ENCODE measurements around the gene CFAP410. TPM values are rescaled to one million over a fixed set of nuclear protein-coding genes. Genes with fewer than 3 reads are reported as not detected.

Gene CFAP410
- total and polyA plus RNA-seq, 10 donors, result 26.2 to 79.8 (median 33.0) TPM

DNA sequence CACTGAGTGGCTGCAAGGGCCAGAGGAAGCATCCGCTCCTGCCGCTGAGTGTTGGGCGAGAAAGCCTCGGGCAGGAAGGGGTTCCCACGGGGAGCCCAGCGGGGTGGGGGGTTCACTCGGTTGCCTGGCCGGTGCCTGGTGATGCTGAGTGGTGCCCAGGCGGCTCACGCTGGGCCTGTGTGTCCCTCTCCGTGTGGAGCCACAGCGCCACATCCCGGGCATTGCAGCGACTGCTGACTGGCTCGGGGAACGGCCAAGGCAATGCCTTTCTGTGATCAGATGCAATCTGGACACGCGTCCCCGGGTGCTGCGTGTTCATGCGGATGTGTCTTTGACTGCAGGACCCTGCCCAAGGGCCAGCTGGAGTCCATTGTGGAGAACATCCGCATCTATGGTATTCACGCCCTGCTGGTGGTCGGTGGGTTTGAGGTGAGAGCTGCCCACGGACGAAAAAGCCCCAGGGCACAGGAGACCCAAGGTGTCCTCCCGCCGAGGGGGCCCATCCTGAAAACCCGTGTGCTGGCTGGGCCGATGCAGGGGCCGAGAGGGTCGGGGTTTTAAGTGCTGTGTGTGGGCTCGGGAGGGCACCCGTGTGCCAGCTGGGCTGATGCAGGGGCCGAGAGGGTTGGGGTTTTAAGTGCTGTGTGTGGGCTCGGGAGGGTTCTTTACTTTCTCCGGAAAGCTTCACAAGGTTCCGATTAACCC lies 16.4 kb downstream of the CFAP410 start:
- 89 to 95% (median 93%) methylated on average over 15 to 38 of the region's 38 CpGs for WGBS, 5 donors
- intact Hi-C loops (cut with DNase I; ENCODE audit: low total_unique reads), result no loop called here
- Histone ChIP-seq H3K27me3 (replicated peaks in 1 of 7) (no peaks in the 10 kb centered on the region), H3K9me3 (no peaks in the 10 kb centered on the region), H3K4me3 (no peak overlapping the region), H3K36me3 (peaks cover 2 to 100% (median 95%) of the 10 kb centered on the region in 6 donors), H3K27ac (no peak overlapping the region), H3K4me1 (peaks cover 0 to 9% (median 0%) of the 10 kb centered on the region in 6 donors)
- DNase-seq, result no peak
- TF ChIP-seq POLR2A (IDR thresholded peaks at IDR 0.05) (no peak), POLR2AphosphoS5 (IDR thresholded peaks at IDR 0.05) (no peak)
- TF ChIP-seq, protein P1, sequence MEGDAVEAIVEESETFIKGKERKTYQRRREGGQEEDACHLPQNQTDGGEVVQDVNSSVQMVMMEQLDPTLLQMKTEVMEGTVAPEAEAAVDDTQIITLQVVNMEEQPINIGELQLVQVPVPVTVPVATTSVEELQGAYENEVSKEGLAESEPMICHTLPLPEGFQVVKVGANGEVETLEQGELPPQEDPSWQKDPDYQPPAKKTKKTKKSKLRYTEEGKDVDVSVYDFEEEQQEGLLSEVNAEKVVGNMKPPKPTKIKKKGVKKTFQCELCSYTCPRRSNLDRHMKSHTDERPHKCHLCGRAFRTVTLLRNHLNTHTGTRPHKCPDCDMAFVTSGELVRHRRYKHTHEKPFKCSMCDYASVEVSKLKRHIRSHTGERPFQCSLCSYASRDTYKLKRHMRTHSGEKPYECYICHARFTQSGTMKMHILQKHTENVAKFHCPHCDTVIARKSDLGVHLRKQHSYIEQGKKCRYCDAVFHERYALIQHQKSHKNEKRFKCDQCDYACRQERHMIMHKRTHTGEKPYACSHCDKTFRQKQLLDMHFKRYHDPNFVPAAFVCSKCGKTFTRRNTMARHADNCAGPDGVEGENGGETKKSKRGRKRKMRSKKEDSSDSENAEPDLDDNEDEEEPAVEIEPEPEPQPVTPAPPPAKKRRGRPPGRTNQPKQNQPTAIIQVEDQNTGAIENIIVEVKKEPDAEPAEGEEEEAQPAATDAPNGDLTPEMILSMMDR (IDR thresholded peaks at IDR 0.05 in 8 of 11, conservative IDR thresholded peaks at IDR 0.05 in 3 of 11), result no peak

DNA sequence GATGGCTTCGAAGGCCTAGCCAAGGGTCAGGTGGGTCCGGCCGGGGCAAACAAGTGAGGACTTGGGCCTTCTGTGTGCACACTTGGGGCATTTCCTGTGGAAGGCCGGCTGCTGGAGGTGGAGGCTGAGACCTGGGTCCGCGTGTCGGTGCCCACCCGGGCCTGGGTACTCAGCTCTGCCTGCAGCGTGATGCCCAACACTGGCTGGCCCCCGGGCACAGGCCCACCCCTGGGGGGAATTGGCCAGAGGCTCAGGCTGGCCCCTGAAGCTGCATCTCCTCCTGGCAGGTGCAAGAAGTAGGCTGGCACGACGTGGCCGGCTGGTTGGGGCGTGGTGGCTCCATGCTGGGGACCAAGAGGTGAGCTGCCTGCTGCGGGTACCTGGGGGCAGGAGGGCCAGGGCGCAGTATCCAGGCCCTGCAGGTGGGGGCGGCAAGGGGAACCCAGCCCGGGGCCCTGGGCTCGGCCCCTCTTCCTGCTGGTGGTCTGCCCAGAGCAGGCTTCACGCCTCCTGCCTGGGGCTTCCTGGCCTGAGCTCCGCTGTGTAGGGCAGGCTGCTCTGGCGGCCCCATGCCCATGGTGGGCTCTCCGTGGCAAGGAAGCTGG lies 17.2 kb downstream of the CFAP410 start:
- no peak for DNase-seq
- Histone ChIP-seq H3K4me1 (peaks cover 0 to under 1% (median 0%) of the 10 kb centered on the region in 6 donors), H3K27me3 (replicated peaks in 1 of 7) (no peaks in the 10 kb centered on the region), H3K4me3 (no peak overlapping the region), H3K27ac (no peak overlapping the region), H3K9me3 (no peaks in the 10 kb centered on the region), H3K36me3 (peaks cover 2 to 100% (median 97%) of the 10 kb centered on the region in 6 donors)
- intact Hi-C loops (cut with DNase I; ENCODE audit: low total_unique reads), result no loop called here
- TF ChIP-seq, protein P1 (IDR thresholded peaks at IDR 0.05 in 8 of 11, conservative IDR thresholded peaks at IDR 0.05 in 3 of 11), result no peak
- TF ChIP-seq POLR2AphosphoS5 (IDR thresholded peaks at IDR 0.05), result peak in 1 of 3 donors; percentile 13
- 94 to 98% (median 96%) methylated on average over 7 to 23 of the region's 23 CpGs for WGBS, 5 donors

DNA sequence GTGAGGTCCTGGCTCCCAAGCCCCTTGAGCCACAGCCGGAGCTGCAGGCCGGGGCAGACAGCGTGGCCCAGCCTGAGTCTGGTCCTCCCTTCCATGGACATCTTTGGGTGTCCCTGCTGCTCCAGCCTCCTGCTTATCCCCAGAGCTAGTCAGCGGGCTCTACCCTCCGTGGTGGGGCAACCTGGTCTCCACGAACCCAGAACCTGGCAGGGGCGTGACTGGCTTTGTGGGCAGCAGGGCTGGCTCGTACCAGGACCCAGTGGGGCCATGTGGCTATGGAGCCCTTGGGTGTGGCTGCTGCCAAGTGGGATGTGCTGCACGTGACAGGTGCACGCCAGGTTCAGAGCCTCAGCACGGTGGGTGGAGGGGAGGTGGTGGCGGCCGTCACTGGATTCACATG lies 18.3 kb downstream of the CFAP410 start:
- Histone ChIP-seq H3K27me3 (replicated peaks in 1 of 7) (no peaks in the 10 kb centered on the region), H3K36me3 (peaks cover 2 to 100% (median 95%) of the 10 kb centered on the region in 6 donors), H3K4me1 (no peaks in the 10 kb centered on the region), H3K27ac (no peak overlapping the region), H3K9me3 (no peaks in the 10 kb centered on the region), H3K4me3 (no peak overlapping the region)
- WGBS, 5 donors, result 93 to 98% (median 96%) methylated on average over 8 to 13 of the region's 13 CpGs
- intact Hi-C loops (cut with DNase I; ENCODE audit: low total_unique reads), result no loop called here
- TF ChIP-seq POLR2AphosphoS5 (IDR thresholded peaks at IDR 0.05) (peak in 1 of 3 donors; percentile 49), POLR2A (IDR thresholded peaks at IDR 0.05) (no peak)
- TF ChIP-seq, protein P1 (IDR thresholded peaks at IDR 0.05 in 8 of 11, conservative IDR thresholded peaks at IDR 0.05 in 3 of 11), result no peak
- DNase-seq, result no peak

DNA sequence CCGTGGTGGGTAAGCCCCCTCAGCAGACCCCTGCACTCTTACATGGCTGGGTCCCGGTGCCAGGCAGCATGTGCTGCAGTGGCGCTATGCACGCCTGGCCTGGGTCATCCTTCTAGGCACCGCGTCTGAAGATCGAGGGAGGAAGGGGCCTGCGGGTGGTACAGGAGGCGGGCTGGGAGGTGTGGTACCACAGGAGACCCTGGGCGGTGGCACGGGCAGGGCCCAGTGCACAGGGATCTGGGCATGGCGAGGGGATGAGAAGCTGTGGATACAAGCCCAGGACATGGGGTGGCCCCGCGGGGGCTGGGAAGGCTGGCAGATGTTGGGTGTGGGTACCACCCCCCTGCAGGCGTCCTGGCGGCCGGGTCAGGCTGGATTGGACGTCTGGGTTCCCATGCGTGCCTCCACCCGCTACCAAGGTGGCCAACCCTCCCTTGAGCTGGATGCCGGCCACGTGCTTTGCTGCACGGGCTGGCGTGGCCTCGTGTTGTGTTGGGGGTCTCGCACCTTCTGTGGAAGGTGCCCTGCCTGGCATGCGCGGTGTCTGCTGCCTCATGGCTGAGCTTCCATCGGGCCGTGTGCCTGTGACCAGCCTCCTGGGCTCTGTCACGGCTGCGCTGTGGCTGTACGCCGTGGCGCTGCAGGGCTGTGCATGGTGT lies 19.7 kb downstream of the CFAP410 start:
- Histone ChIP-seq H3K36me3 (peaks cover 2 to 100% (median 90%) of the 10 kb centered on the region in 6 donors), H3K27me3 (replicated peaks in 1 of 7) (no peaks in the 10 kb centered on the region), H3K4me3 (no peak overlapping the region), H3K27ac (no peak overlapping the region), H3K4me1 (peaks cover 0 to 6% (median 0%) of the 10 kb centered on the region in 6 donors), H3K9me3 (no peaks in the 10 kb centered on the region)
- intact Hi-C loops (cut with DNase I; ENCODE audit: low total_unique reads), result no loop called here
- 93 to 97% (median 95%) methylated on average over 18 to 35 of the region's 35 CpGs for WGBS, 5 donors
- TF ChIP-seq, protein P1 (IDR thresholded peaks at IDR 0.05 in 8 of 11, conservative IDR thresholded peaks at IDR 0.05 in 3 of 11), result no peak
- peak in 1 of 3 donors; percentile 55 for TF ChIP-seq POLR2AphosphoS5 (IDR thresholded peaks at IDR 0.05)
- no peak for DNase-seq

Data from spleen (tissue), 11 donors.